Measurements from ENCODE around the gene ARSB. TPM values are rescaled to one million over a fixed set of nuclear protein-coding genes. Genes with fewer than 3 reads are reported as not detected.

The ARSB gene
- total RNA-seq, 1 experiment from 2014 or later: 11.4 TPM

DNA sequence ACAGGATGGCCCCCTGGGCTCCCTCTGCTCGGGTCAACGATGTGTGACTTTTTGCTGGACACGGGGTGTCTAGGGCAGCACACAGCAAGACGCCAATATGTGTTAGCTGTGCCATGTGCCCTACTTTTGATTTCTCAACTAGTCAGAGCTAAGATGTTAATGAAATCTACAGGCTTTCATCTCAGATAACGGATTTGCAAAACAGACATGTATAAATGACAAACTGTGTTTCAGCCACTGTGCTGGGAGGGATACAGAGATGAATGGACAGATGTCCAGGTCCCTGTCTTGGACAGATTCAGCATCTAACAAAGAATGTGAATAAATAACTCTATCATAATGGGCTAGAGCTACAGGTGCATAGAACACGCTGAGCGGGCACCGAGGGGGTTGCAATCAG is 176.3 kb downstream of the ARSB start:
- no peak overlapping the region for H3K27ac ChIP-seq (ENCODE audit: insufficient read length, low read depth, low read length)
- no peaks in the 10 kb centered on the region for H3K4me1 ChIP-seq (ENCODE audit: insufficient read depth, low read length)
- H3K23me2 ChIP-seq (ENCODE audit: insufficient read length, low read depth, low read length, poor library complexity, severe bottlenecking): no peaks in the 10 kb centered on the region
- no peak overlapping the region for H2BK20ac ChIP-seq (ENCODE audit: low read depth, low read length, poor library complexity, severe bottlenecking)
- H3K4me2 ChIP-seq (ENCODE audit: insufficient read depth, insufficient read length, low read length): no peak overlapping the region
- H3K9ac ChIP-seq (ENCODE audit: extremely low read depth, insufficient read length, low read length): no peak overlapping the region
- DNase-seq: no peak
- H3K14ac ChIP-seq (ENCODE audit: insufficient read depth, low read length): no peak overlapping the region
- H4K20me1 ChIP-seq (ENCODE audit: control insufficient read depth, insufficient read depth, insufficient read length): no peaks in the 10 kb centered on the region
- Mint-ChIP-seq H3K27me3 (ENCODE audit: low read depth) (no peaks in the 10 kb centered on the region; the same call in 1 of the 2 replicates), H3K4me3 (no peak overlapping the region), H3K4me1 (peaks cover 5 to 11% of the 10 kb centered on the region in 2 experiments), H3K36me3 (ENCODE audit: insufficient read depth in 1 of 3, low read depth in 3 of 3) (no peaks in the 10 kb centered on the region), H3K9me3 (no peaks in the 10 kb centered on the region), H3K27ac (peak overlapping the region; percentile 12 to 58 (median 26); a peak in 4 of 7 replicates)
- no peaks in the 10 kb centered on the region for H3K79me1 ChIP-seq (ENCODE audit: insufficient read depth, low read depth, low read length, poor library complexity, severe bottlenecking)
- WGBS (ENCODE audit: extremely low coverage, insufficient read length, low lambda C conversion rate): no CpG with 5 or more reads among the region's 8 CpGs
- H3K79me2 ChIP-seq (ENCODE audit: insufficient read depth, low read length): no peaks in the 10 kb centered on the region
- H3K27me3 ChIP-seq (ENCODE audit: insufficient read depth, low read length): no peaks in the 10 kb centered on the region
- no peak overlapping the region for H3K18ac ChIP-seq (ENCODE audit: insufficient read length, low read depth, low read length)
- H2BK120ac ChIP-seq (ENCODE audit: low read depth, low read length, poor library complexity, severe bottlenecking): no peak overlapping the region
- no peak overlapping the region for H4K91ac ChIP-seq (ENCODE audit: insufficient read length, low read depth, low read length)
- H3K23ac ChIP-seq (ENCODE audit: insufficient read length, low read depth, low read length): no peak overlapping the region
- H2AK5ac ChIP-seq (ENCODE audit: insufficient read length, low read length): no peak overlapping the region
- no peak overlapping the region for H3K56ac ChIP-seq (ENCODE audit: insufficient read length, low read depth, low read length)
- H2BK15ac ChIP-seq (ENCODE audit: low read depth, low read length): no peak overlapping the region
- no peak overlapping the region for H3K4ac ChIP-seq (ENCODE audit: low read depth, low read length)
- no peak overlapping the region for H2AFZ ChIP-seq (ENCODE audit: low read length)
- no peak overlapping the region for H2BK12ac ChIP-seq (ENCODE audit: insufficient read length, low read depth, low read length)
- no peak overlapping the region for H4K5ac ChIP-seq (ENCODE audit: insufficient read length, low read depth, low read length)
- no peak overlapping the region for H2BK5ac ChIP-seq (ENCODE audit: insufficient read length, low read length)
- TF ChIP-seq CTCF (conservative IDR thresholded peaks at IDR 0.05): no peak
- no peak overlapping the region for H4K8ac ChIP-seq (replicated peaks; ENCODE audit: insufficient read length, low read depth, low read length)
- no peaks in the 10 kb centered on the region for H3K9me3 ChIP-seq (ENCODE audit: control insufficient read depth, low read depth, low read length)
- no peak overlapping the region for H3T11ph ChIP-seq (ENCODE audit: low read length)

All from H9 (cell line).